ENCODE results near the gene KAZN.

The KAZN gene

GRCh38 chr1:14598498-14599182, at the start of gene KAZN:
KAZN (plus strand) TSS chr1:14598685.
- no peak for DNase-seq (ENCODE audit: low read depth)
- peak within 1 kb of the TSS; percentile 7 for H3K4me3 ChIP-seq (ENCODE audit: control insufficient read depth, low read depth, low read length)
- TF ChIP-seq CTCF (conservative IDR thresholded peaks at IDR 0.05; ENCODE audit: control insufficient read depth, insufficient read depth, low read depth, low read length) = no peak

GRCh38 chr1:14549897-14550620, 48.4 kb upstream of the KAZN start:
- no peak for TF ChIP-seq CTCF (conservative IDR thresholded peaks at IDR 0.05; ENCODE audit: control insufficient read depth, insufficient read depth, low read depth, low read length)
- no peak for DNase-seq (ENCODE audit: low read depth)
- H3K4me3 ChIP-seq (ENCODE audit: control insufficient read depth, low read depth, low read length) = no peak overlapping the region

GRCh38 chr1:14551386-14551785, 47.1 kb upstream of the KAZN start:
- TF ChIP-seq CTCF (conservative IDR thresholded peaks at IDR 0.05; ENCODE audit: control insufficient read depth, insufficient read depth, low read depth, low read length) = no peak
- H3K4me3 ChIP-seq (ENCODE audit: control insufficient read depth, low read depth, low read length) = no peak overlapping the region
- DNase-seq (ENCODE audit: low read depth) = no peak

- no peak overlapping the region for H3K4me3 ChIP-seq (ENCODE audit: control insufficient read depth, low read depth, low read length)
- no peak for TF ChIP-seq CTCF (conservative IDR thresholded peaks at IDR 0.05; ENCODE audit: control insufficient read depth, insufficient read depth, low read depth, low read length)
- DNase-seq (ENCODE audit: low read depth) = no peak
These were observed 46.1 kb upstream of the KAZN start for GRCh38 chr1:14552246-14552965.

GRCh38 chr1:14553711-14554110, 44.8 kb upstream of the KAZN start:
- no peak for TF ChIP-seq CTCF (conservative IDR thresholded peaks at IDR 0.05; ENCODE audit: control insufficient read depth, insufficient read depth, low read depth, low read length)
- H3K4me3 ChIP-seq (ENCODE audit: control insufficient read depth, low read depth, low read length) = no peak overlapping the region
- DNase-seq (ENCODE audit: low read depth) = peak; percentile 58

GRCh38 chr1:14555091-14555490, 43.4 kb upstream of the KAZN start:
- TF ChIP-seq CTCF (conservative IDR thresholded peaks at IDR 0.05; ENCODE audit: control insufficient read depth, insufficient read depth, low read depth, low read length) = no peak
- DNase-seq (ENCODE audit: low read depth) = no peak

More at GRCh38 chr1:14555091-14555490, 43.4 kb upstream of the KAZN start:
- no peak overlapping the region for H3K4me3 ChIP-seq (ENCODE audit: control insufficient read depth, low read depth, low read length)

Measured in fibroblast of mammary gland (primary cell).